Measurements from ENCODE around the gene CDKL4. TPM values are rescaled to one million over a fixed set of nuclear protein-coding genes. Genes with fewer than 3 reads are reported as not detected.
"Not testable (repeated sequence)": the region's sequence is repeated elsewhere in the genome, so short reads cannot be mapped to it uniquely, and the experiment has no call there.

Gene CDKL4
- total RNA-seq, 2 donors from 2014 or later = 0.60 TPM; not detected in 1

- Mint-ChIP-seq H3K36me3 (ENCODE audit: low read depth) (no peaks in the 10 kb centered on the region), H3K4me1 (peaks cover 8% of the 10 kb centered on the region), H3K27me3 (no peaks in the 10 kb centered on the region), H3K27ac (no peak overlapping the region), H3K4me3 (no peak overlapping the region)
- DNase-seq = no peak
- ATAC-seq = no peak
- no peaks in the 10 kb centered on the region for H3K9me3 ChIP-seq (ENCODE audit: control insufficient read depth, low read length, poor library complexity, severe bottlenecking)
Measured at GRCh38 chr2:39188960-39189494, 54.7 kb downstream of the CDKL4 start.

- H3K4me3 Mint-ChIP-seq = no peak overlapping the region
- no peak for ATAC-seq
- H3K4me1 Mint-ChIP-seq = peaks cover 5% of the 10 kb centered on the region
- H3K9me3 ChIP-seq (ENCODE audit: control insufficient read depth, low read length, poor library complexity, severe bottlenecking) = no peaks in the 10 kb centered on the region
- no peak overlapping the region for H3K27ac Mint-ChIP-seq
- H3K27me3 Mint-ChIP-seq = no peaks in the 10 kb centered on the region
- no peaks in the 10 kb centered on the region for H3K36me3 Mint-ChIP-seq (ENCODE audit: low read depth)
- no peak for DNase-seq
Measured at GRCh38 chr2:39183673-39184072, 60.1 kb downstream of the CDKL4 start.

GRCh38 chr2:39181297-39181696, 62.5 kb downstream of the CDKL4 start:
- no peaks in the 10 kb centered on the region for H3K9me3 ChIP-seq (ENCODE audit: control insufficient read depth, low read length, poor library complexity, severe bottlenecking)
- no peaks in the 10 kb centered on the region for H3K27me3 Mint-ChIP-seq
- H3K4me1 Mint-ChIP-seq = peaks cover 3% of the 10 kb centered on the region
- DNase-seq = no peak
- no peaks in the 10 kb centered on the region for H3K36me3 Mint-ChIP-seq (ENCODE audit: low read depth)
- ATAC-seq = no peak
- no peak overlapping the region for H3K27ac Mint-ChIP-seq
- no peak overlapping the region for H3K4me3 Mint-ChIP-seq

- no peak overlapping the region for H3K4me3 Mint-ChIP-seq
- no peak overlapping the region for H3K27ac Mint-ChIP-seq
- H3K27me3 Mint-ChIP-seq = no peaks in the 10 kb centered on the region
- H3K4me1 Mint-ChIP-seq = peaks cover 3% of the 10 kb centered on the region
- DNase-seq = no peak
- no peaks in the 10 kb centered on the region for H3K9me3 ChIP-seq (ENCODE audit: control insufficient read depth, low read length, poor library complexity, severe bottlenecking)
- no peak for ATAC-seq
- H3K36me3 Mint-ChIP-seq (ENCODE audit: low read depth) = no peaks in the 10 kb centered on the region
Measured at GRCh38 chr2:39179974-39180960, 63.5 kb downstream of the CDKL4 start.

- no peaks in the 10 kb centered on the region for H3K9me3 ChIP-seq (ENCODE audit: control insufficient read depth, low read length, poor library complexity, severe bottlenecking)
- Mint-ChIP-seq H3K27ac (no peak overlapping the region), H3K27me3 (no peaks in the 10 kb centered on the region), H3K4me1 (peaks cover 3% of the 10 kb centered on the region), H3K36me3 (ENCODE audit: low read depth) (no peaks in the 10 kb centered on the region), H3K4me3 (no peak overlapping the region)
- DNase-seq = no peak
- ATAC-seq = no peak
Measured at GRCh38 chr2:39178756-39179155, 65.0 kb downstream of the CDKL4 start.

GRCh38 chr2:39176997-39177396, 66.8 kb downstream of the CDKL4 start:
- no peak for DNase-seq
- no peak for ATAC-seq
- no peaks in the 10 kb centered on the region for H3K27me3 Mint-ChIP-seq
- no peaks in the 10 kb centered on the region for H3K9me3 ChIP-seq (ENCODE audit: control insufficient read depth, low read length, poor library complexity, severe bottlenecking)
- peaks cover 3% of the 10 kb centered on the region for H3K4me1 Mint-ChIP-seq
- no peaks in the 10 kb centered on the region for H3K36me3 Mint-ChIP-seq (ENCODE audit: low read depth)
- H3K4me3 Mint-ChIP-seq = no peak overlapping the region
- no peak overlapping the region for H3K27ac Mint-ChIP-seq

- H3K27me3 Mint-ChIP-seq = no peaks in the 10 kb centered on the region
- H3K36me3 Mint-ChIP-seq (ENCODE audit: low read depth) = no peaks in the 10 kb centered on the region
- no peak overlapping the region for H3K4me3 Mint-ChIP-seq
- H3K4me1 Mint-ChIP-seq = peaks cover 3% of the 10 kb centered on the region
- no peak for ATAC-seq
- no peak overlapping the region for H3K27ac Mint-ChIP-seq
- no peak for DNase-seq
- no peaks in the 10 kb centered on the region for H3K9me3 ChIP-seq (ENCODE audit: control insufficient read depth, low read length, poor library complexity, severe bottlenecking)
Measured at GRCh38 chr2:39175026-39175812, 68.6 kb downstream of the CDKL4 start.

GRCh38 chr2:39174022-39174421, 69.7 kb downstream of the CDKL4 start:
- H3K9me3 ChIP-seq (ENCODE audit: control insufficient read depth, low read length, poor library complexity, severe bottlenecking) = no peaks in the 10 kb centered on the region
- DNase-seq = no peak
- no peaks in the 10 kb centered on the region for H3K36me3 Mint-ChIP-seq (ENCODE audit: low read depth)
- H3K27ac Mint-ChIP-seq = no peak overlapping the region
- no peak overlapping the region for H3K4me3 Mint-ChIP-seq
- H3K4me1 Mint-ChIP-seq = peaks cover 3% of the 10 kb centered on the region
- H3K27me3 Mint-ChIP-seq = no peaks in the 10 kb centered on the region
- no peak for ATAC-seq

GRCh38 chr2:39172047-39172706, 71.6 kb downstream of the CDKL4 start:
- H3K9me3 ChIP-seq (ENCODE audit: control insufficient read depth, low read length, poor library complexity, severe bottlenecking); ATAC-seq; H3K27ac Mint-ChIP-seq; H3K27me3 Mint-ChIP-seq; DNase-seq; H3K36me3 Mint-ChIP-seq (ENCODE audit: low read depth); H3K4me1 Mint-ChIP-seq: not testable (repeated sequence)
- peak overlapping the region; percentile 25 for H3K4me3 Mint-ChIP-seq

- Mint-ChIP-seq H3K4me1 (peaks cover 8% of the 10 kb centered on the region), H3K27ac (no peak overlapping the region), H3K36me3 (ENCODE audit: low read depth) (no peaks in the 10 kb centered on the region), H3K27me3 (no peaks in the 10 kb centered on the region), H3K4me3 (peak overlapping the region; percentile 25)
- no peaks in the 10 kb centered on the region for H3K9me3 ChIP-seq (ENCODE audit: control insufficient read depth, low read length, poor library complexity, severe bottlenecking)
- no peak for ATAC-seq
- no peak for DNase-seq
Measured at GRCh38 chr2:39171621-39172020, 72.1 kb downstream of the CDKL4 start.

GRCh38 chr2:39164089-39164488, 79.7 kb downstream of the CDKL4 start:
- no peaks in the 10 kb centered on the region for H3K36me3 Mint-ChIP-seq (ENCODE audit: low read depth)
- peaks cover 10% of the 10 kb centered on the region for H3K4me1 Mint-ChIP-seq
- no peak overlapping the region for H3K4me3 Mint-ChIP-seq
- no peaks in the 10 kb centered on the region for H3K9me3 ChIP-seq (ENCODE audit: control insufficient read depth, low read length, poor library complexity, severe bottlenecking)
- H3K27ac Mint-ChIP-seq = no peak overlapping the region
- no peak for DNase-seq
- no peak for ATAC-seq
- no peaks in the 10 kb centered on the region for H3K27me3 Mint-ChIP-seq

- no peak for DNase-seq
- no peak overlapping the region for H3K4me3 Mint-ChIP-seq
- no peaks in the 10 kb centered on the region for H3K9me3 ChIP-seq (ENCODE audit: control insufficient read depth, low read length, poor library complexity, severe bottlenecking)
- H3K27me3 Mint-ChIP-seq = no peaks in the 10 kb centered on the region
- no peaks in the 10 kb centered on the region for H3K36me3 Mint-ChIP-seq (ENCODE audit: low read depth)
- H3K4me1 Mint-ChIP-seq = peaks cover 5% of the 10 kb centered on the region
- H3K27ac Mint-ChIP-seq = no peak overlapping the region
- no peak for ATAC-seq
Measured at GRCh38 chr2:39160982-39161381, 82.8 kb downstream of the CDKL4 start.

- DNase-seq (no peak), ATAC-seq (no peak)
- H3K27me3 Mint-ChIP-seq = no peaks in the 10 kb centered on the region
- peaks cover 3% of the 10 kb centered on the region for H3K4me1 Mint-ChIP-seq
- H3K27ac Mint-ChIP-seq = no peak overlapping the region
- H3K4me3 Mint-ChIP-seq = no peak overlapping the region
- H3K36me3 Mint-ChIP-seq (ENCODE audit: low read depth) = no peaks in the 10 kb centered on the region
- H3K9me3 ChIP-seq (ENCODE audit: control insufficient read depth, low read length, poor library complexity, severe bottlenecking) = no peaks in the 10 kb centered on the region
Measured at GRCh38 chr2:39159283-39159682, 84.5 kb downstream of the CDKL4 start.
